H1 (cell line): Measurements from ENCODE around the gene RNASE7. TPM values are rescaled to one million over a fixed set of nuclear protein-coding genes. Genes with fewer than 3 reads are reported as not detected.

Experiments used
- CTCF ChIA-PET: fragments of 300-600 bp; sonication (Branson Sonifier 250); formaldehyde crosslinking; loops from one replicate; lab custom pipeline; 2021; ENCODE audit not compliant: partially characterized antibody; lab: Charles Lee
- POLR2A ChIA-PET: fragments of 300-600 bp; sonication (Branson Sonifier 250); formaldehyde crosslinking; loops from one replicate; lab custom pipeline; 2021; ENCODE audit warnings: inconsistent platforms; ENCODE audit not compliant: partially characterized antibody; lab: Charles Lee
- DNase-seq, 2 experiments: peaks; one replicate each; pipeline versions ENCODE4 v3.0.0 to v3.0.0-alpha.2; 2010 to 2022; ENCODE audit warnings: low spot score in 2 of 2, low read depth in 1 of 2, mixed read lengths in 1 of 2
- FAIRE-seq: peaks from 2 replicates; lab custom pipeline; 2011; peaks lifted over from hg19 to GRCh38; lab: Jason Lieb, UNC
- H2AFZ ChIP-seq: 2 replicates; pipeline ENCODE4 v1.8.1; 2012; ENCODE audit warnings: low read length, inconsistent platforms
- H2AK5ac ChIP-seq: 2 replicates; pipeline ENCODE4 v1.6.1; 2013; ENCODE audit warnings: low read depth, low read length
- H2BK120ac ChIP-seq: replicated peaks from 2 replicates; pipeline ENCODE3; 2013; ENCODE audit warnings: low read depth, low read length, inconsistent platforms
- H2BK12ac ChIP-seq: 2 replicates; pipeline ENCODE4 v1.6.1; 2013; ENCODE audit warnings: low read depth, low read length
- H2BK15ac ChIP-seq: 2 replicates; pipeline ENCODE4 v1.6.1; 2013; ENCODE audit warnings: low read length
- H2BK20ac ChIP-seq: 2 replicates; pipeline ENCODE4 v1.6.1; 2013; ENCODE audit warnings: low read length
- H2BK5ac ChIP-seq: 2 replicates; pipeline ENCODE4 v1.6.1; 2013; ENCODE audit warnings: low read depth, low read length
- H3K14ac ChIP-seq: 2 replicates; pipeline ENCODE4 v1.6.1; 2013; ENCODE audit warnings: inconsistent platforms; ENCODE audit not compliant: insufficient read length
- H3K18ac ChIP-seq: 2 replicates; pipeline ENCODE4 v1.6.1; 2013; ENCODE audit warnings: low read length; ENCODE audit errors: extremely low read depth
- H3K23ac ChIP-seq: 2 replicates; pipeline ENCODE4 v1.6.1; 2013; ENCODE audit warnings: inconsistent platforms; ENCODE audit not compliant: insufficient read length
- H3K23me2 ChIP-seq: 2 replicates; pipeline ENCODE4 v1.6.1; 2013; ENCODE audit warnings: low read depth, low read length
- H3K27ac ChIP-seq: 2 replicates; pipeline ENCODE4 v1.6.1; 2011; ENCODE audit warnings: low read depth, low read length, inconsistent platforms
- H3K27me3 ChIP-seq, 4 experiments: replicated peaks in 1 of 4; 1 replicate in 1 of 4; 2 replicates in 3 of 4; pipeline versions ENCODE4 v1.6.1 to v1.8.1; 2011 to 2013; ENCODE audit warnings: low read length in 3 of 4, mild to moderate bottlenecking in 3 of 4, inconsistent platforms in 2 of 4, mixed read lengths in 2 of 4, moderate library complexity in 1 of 4; ENCODE audit not compliant: control insufficient read depth in 3 of 4, insufficient read depth in 3 of 4; ENCODE audit errors: extremely low read depth in 1 of 4
- H3K36me3 ChIP-seq, 4 experiments: 2 replicates each; pipeline versions ENCODE4 v1.6.1 to v1.8.1; 2011 to 2013; ENCODE audit warnings: mild to moderate bottlenecking in 4 of 4, low read length in 3 of 4, moderate library complexity in 2 of 4, control low read depth in 1 of 4, inconsistent platforms in 1 of 4; ENCODE audit not compliant: insufficient read depth in 4 of 4, control insufficient read depth in 2 of 4
- H3K4ac ChIP-seq: replicated peaks from 2 replicates; pipeline ENCODE3; 2013; ENCODE audit warnings: low read length, low read depth, mixed read lengths, inconsistent platforms; ENCODE audit not compliant: insufficient read length
- H3K4me1 ChIP-seq, 4 experiments: replicated peaks in 1 of 4; 1 replicate in 1 of 4; 2 replicates in 3 of 4; pipeline versions ENCODE4 v1.6.1 to v1.8.1; 2011 to 2013; ENCODE audit warnings: low read length in 3 of 4, inconsistent platforms in 2 of 4, mixed read lengths in 1 of 4; ENCODE audit not compliant: insufficient read depth in 4 of 4, control insufficient read depth in 3 of 4
- H3K4me2 ChIP-seq, 2 experiments: 2 replicates each; pipeline versions ENCODE4 v1.6.1 to v1.8.1; 2011 to 2013; ENCODE audit warnings: low read depth in 2 of 2, low read length in 2 of 2, control low read depth in 1 of 2, inconsistent platforms in 1 of 2, mild to moderate bottlenecking in 1 of 2; ENCODE audit not compliant: insufficient read depth in 1 of 2
- H3K4me3 ChIP-seq, 4 experiments: fragments of 200-600, 300-600 bp in 1 of 4; sonication (generic), shearing (Covaris generic), sonication (Bioruptor Twin) in 1 of 4; 2 replicates each; pipeline versions ENCODE4 v1.5.1 to v1.8.1; 2011 to 2016; ENCODE audit warnings: low read length in 4 of 4, low read depth in 3 of 4, control low read depth in 2 of 4, inconsistent platforms in 2 of 4, mild to moderate bottlenecking in 2 of 4, mixed read lengths in 1 of 4, moderate library complexity in 1 of 4; ENCODE audit not compliant: insufficient read depth in 2 of 4; ENCODE audit errors: extremely low read depth in 1 of 4
- H3K56ac ChIP-seq: replicated peaks from 2 replicates; pipeline ENCODE3; 2013; ENCODE audit warnings: low read depth, mild to moderate bottlenecking, mixed read lengths, low read length, inconsistent platforms; ENCODE audit not compliant: insufficient read length
- H3K79me1 ChIP-seq: 2 replicates; pipeline ENCODE4 v1.6.1; 2013; ENCODE audit warnings: low read depth, low read length, control low read depth
- H3K79me2 ChIP-seq, 2 experiments: 2 replicates each; pipeline versions ENCODE4 v1.6.1 to v1.8.1; 2012 to 2013; ENCODE audit warnings: low read length in 2 of 2, mild to moderate bottlenecking in 2 of 2, inconsistent platforms in 1 of 2; ENCODE audit not compliant: insufficient read depth in 2 of 2, control insufficient read depth in 1 of 2
- H3K9ac ChIP-seq, 4 experiments: replicated peaks in 1 of 4; 1 replicate in 1 of 4; 2 replicates in 3 of 4; pipeline versions ENCODE4 v1.6.1 to v1.8.1; 2011 to 2013; ENCODE audit warnings: low read depth in 3 of 4, low read length in 3 of 4, control low read depth in 2 of 4, mild to moderate bottlenecking in 2 of 4, moderate library complexity in 2 of 4, inconsistent platforms in 1 of 4; ENCODE audit errors: extremely low read depth in 1 of 4
- H3K9me3 ChIP-seq, 2 experiments: 2 replicates each; pipeline versions ENCODE4 v1.6.1 to v1.8.1; 2012 to 2013; ENCODE audit warnings: mild to moderate bottlenecking in 2 of 2, moderate library complexity in 2 of 2, control low read depth in 1 of 2, inconsistent platforms in 1 of 2, low read depth in 1 of 2, low read length in 1 of 2, mixed read lengths in 1 of 2; ENCODE audit not compliant: insufficient read depth in 2 of 2
- H4K20me1 ChIP-seq, 2 experiments: replicated peaks in 1 of 2; 2 replicates each; pipeline versions ENCODE3 to v1.8.1; 2011 to 2013; ENCODE audit warnings: inconsistent platforms in 2 of 2, low read length in 2 of 2, mild to moderate bottlenecking in 1 of 2; ENCODE audit not compliant: insufficient read depth in 2 of 2, control insufficient read depth in 1 of 2
- H4K5ac ChIP-seq: 2 replicates; pipeline ENCODE4 v1.6.1; 2013; ENCODE audit warnings: low read length, low read depth, mixed read lengths, inconsistent platforms; ENCODE audit not compliant: insufficient read length
- H4K8ac ChIP-seq: 2 replicates; pipeline ENCODE4 v1.8.0; 2013; ENCODE audit warnings: mild to moderate bottlenecking, moderate library complexity, low read length, inconsistent platforms; ENCODE audit not compliant: insufficient read depth; ENCODE audit errors: extremely low read depth
- H4K91ac ChIP-seq: replicated peaks from 2 replicates; pipeline ENCODE3; 2013; ENCODE audit warnings: low read length, mixed read lengths, inconsistent platforms; ENCODE audit not compliant: insufficient read length
- BACH1 ChIP-seq: IDR thresholded peaks from 2 replicates; pipeline ENCODE4 v1.6.1; 2012; ENCODE audit warnings: low read length, improper control_type of control experiment
- GTF2F1 ChIP-seq: IDR thresholded peaks from 2 replicates; pipeline ENCODE4 v1.6.1; 2012; ENCODE audit warnings: low read depth, low read length, improper control_type of control experiment, borderline replicate concordance
- NANOG ChIP-seq: IDR thresholded peaks from 2 replicates; pipeline ENCODE4 v1.6.1; 2011; ENCODE audit warnings: low read length, low read depth, mild to moderate bottlenecking, inconsistent platforms; ENCODE audit not compliant: insufficient read depth, poor library complexity, severe bottlenecking
- NRF1 ChIP-seq: IDR thresholded peaks from 2 replicates; pipeline ENCODE4 v1.6.1; 2011; ENCODE audit warnings: mild to moderate bottlenecking, low read depth, low read length, improper control_type of control experiment
- SIN3A ChIP-seq, 2 experiments: IDR thresholded peaks in 1 of 2; conservative IDR thresholded peaks in 1 of 2; 2 replicates each; pipeline ENCODE4 v1.6.1; 2011 to 2012; ENCODE audit warnings: low read length in 2 of 2, improper control_type of control experiment in 1 of 2, low read depth in 1 of 2, mild to moderate bottlenecking in 1 of 2
- TAF1 ChIP-seq: IDR thresholded peaks from 2 replicates; pipeline ENCODE4 v1.6.1; 2011; ENCODE audit warnings: mild to moderate bottlenecking, low read depth, low read length
- TBP ChIP-seq: IDR thresholded peaks from 2 replicates; pipeline ENCODE4 v1.6.1; 2011; ENCODE audit warnings: low read depth, low read length, improper control_type of control experiment
- WGBS, 2 experiments: shearing (Covaris generic) in 1 of 2; methylation state at CpG; one replicate each; pipeline versions ENCODE4 v1.1.6 to v1.1.7; 2013 to 2015; ENCODE audit warnings: low lambda C conversion rate in 2 of 2, mixed read lengths in 2 of 2, inconsistent platforms in 1 of 2, low coverage in 1 of 2, missing lambda C conversion rate in 1 of 2; ENCODE audit not compliant: insufficient replicate concordance in 2 of 2, insufficient coverage in 1 of 2, insufficient read length in 1 of 2; ENCODE audit errors: extremely low coverage in 1 of 2, missing lambda C conversion rate in 1 of 2; 5-methylcytosine and 5-hydroxymethylcytosine counted together
- polyA plus RNA-seq, 7 experiments: library from polyadenylated mRNA; depleted of rRNA in 3 of 7; stranded (reverse) in 5 of 7; unstranded in 2 of 7; fragments of >200 nt in 5 of 7; fragments of 200-250 nt in 2 of 7; gene quantifications; 1 replicate in 5 of 7; 2 replicates in 1 of 7; 4 replicates in 1 of 7; pipeline versions ENCODE4 v1.2.1 to v1.2.3, GENCODE V29; 2011 to 2013; ENCODE audit warnings: missing spikeins in 2 of 7, mixed read lengths in 2 of 7
- total RNA-seq: library from RNA; stranded (reverse); fragmentation: NEBNext Ultra II Directional; extraction: Animal tissue kit (Norgen Biotek cat#: 25700); gene quantifications from 2 replicates; pipeline ENCODE4 v1.2.1, GENCODE V29; 2021

RNASE7 gene
- total and polyA plus RNA-seq, 2 of the 8 experiments (the other 6 are each of a cell fraction or from before 2014, with no cell fraction given), result not detected

DNA sequence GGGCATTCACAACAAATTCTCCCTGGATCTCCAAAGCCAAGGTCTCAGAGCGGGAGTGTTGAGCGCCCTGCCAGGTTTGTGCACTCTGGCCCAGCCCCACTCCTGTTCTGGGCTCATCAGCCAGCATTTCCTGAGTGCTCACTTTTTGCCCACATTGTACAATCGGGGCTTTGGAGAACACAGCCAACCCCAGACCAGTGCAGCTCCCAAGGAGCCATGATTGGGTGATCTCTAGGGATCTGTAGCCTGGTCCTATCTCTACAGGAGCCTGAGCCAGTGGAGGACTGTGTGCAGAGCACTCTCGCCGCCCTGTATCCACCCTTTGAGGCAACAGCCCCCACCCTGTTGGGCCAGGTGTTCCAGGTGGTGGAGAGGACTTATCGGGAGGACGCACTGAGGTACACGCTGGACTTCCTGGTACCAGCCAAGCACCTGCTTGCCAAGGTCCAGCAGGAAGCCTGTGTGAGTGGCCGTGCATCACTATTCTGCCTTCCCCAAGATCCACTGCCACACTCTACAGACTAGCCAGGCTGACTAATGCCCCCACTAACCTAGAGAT, 30.7 kb downstream of the RNASE7 start:
- Histone ChIP-seq H2BK20ac (no peak overlapping the region), H3K4ac (no peak overlapping the region), H2BK5ac (no peak overlapping the region), H3K14ac (no peak overlapping the region), H4K8ac (no peak overlapping the region; the same call in 1 of the 2 replicates), H3K18ac (no peak overlapping the region), H3K79me1 (no peaks in the 10 kb centered on the region; the same call in none of the 2 replicates), H3K23ac (no peak overlapping the region), H3K23me2 (peaks cover 25% of the 10 kb centered on the region; the same call in 1 of the 2 replicates), H4K91ac (no peak overlapping the region), H3K9me3 (no peaks in the 10 kb centered on the region), H3K36me3 (peaks cover 29 to 41% (median 38%) of the 10 kb centered on the region in 4 experiments), H3K4me3 (no peak overlapping the region), H2BK120ac (no peak overlapping the region), H3K27me3 (peaks cover 0 to 4% (median 0%) of the 10 kb centered on the region in 4 experiments; a peak in 2 of 7 replicates), H2AFZ (no peak overlapping the region), H2BK12ac (no peak overlapping the region), H3K56ac (no peak overlapping the region), H4K20me1 (peaks cover 2 to 5% of the 10 kb centered on the region in 2 experiments), H3K4me2 (peak overlapping the region in 1 of 2 experiments; percentile 94; a peak in 1 of 4 replicates), H2BK15ac (no peak overlapping the region), H4K5ac (no peak overlapping the region), H3K79me2 (peaks cover 0 to 13% of the 10 kb centered on the region in 2 experiments; a peak in 2 of 4 replicates), H3K4me1 (peaks cover 3 to 14% (median 7%) of the 10 kb centered on the region in 4 experiments), H3K9ac (no peak overlapping the region), H3K27ac (no peak overlapping the region), H2AK5ac (no peak overlapping the region)
- DNase-seq (no peak), FAIRE-seq (no peak)
- 92% methylated on average over 9 of the region's 9 CpGs; no CpG with 5 or more reads in 1 of the 2 experiments for WGBS, 2 experiments
- ChIA-PET POLR2A (interaction anchor here (2.4 to 12.4 kb wide), 4 partner anchors 11 to 30 kb away, joined by 17 to 245 read pairs (median 106); partner anchors contain the start of genes TMEM253 and ZNF219), CTCF (interaction anchor here (1.1 to 6.6 kb wide), 14 partner anchors 9 to 215 kb away, joined by 3 to 110 read pairs (median 14); partner anchors contain the start of genes NDRG2 and TMEM253)
- TF ChIP-seq GTF2F1 (no peak), NRF1 (no peak), BACH1 (no peak), TBP (no peak), NANOG (no peak), SIN3A (conservative IDR thresholded peaks at IDR 0.05 in 1 of 2, IDR thresholded peaks at IDR 0.05 in 1 of 2; ENCODE audit: low read depth in 1 of 2, low read length in 2 of 2) (no peak), TAF1 (no peak)
